Measurements from ENCODE around the gene CHSY1.

DNA sequence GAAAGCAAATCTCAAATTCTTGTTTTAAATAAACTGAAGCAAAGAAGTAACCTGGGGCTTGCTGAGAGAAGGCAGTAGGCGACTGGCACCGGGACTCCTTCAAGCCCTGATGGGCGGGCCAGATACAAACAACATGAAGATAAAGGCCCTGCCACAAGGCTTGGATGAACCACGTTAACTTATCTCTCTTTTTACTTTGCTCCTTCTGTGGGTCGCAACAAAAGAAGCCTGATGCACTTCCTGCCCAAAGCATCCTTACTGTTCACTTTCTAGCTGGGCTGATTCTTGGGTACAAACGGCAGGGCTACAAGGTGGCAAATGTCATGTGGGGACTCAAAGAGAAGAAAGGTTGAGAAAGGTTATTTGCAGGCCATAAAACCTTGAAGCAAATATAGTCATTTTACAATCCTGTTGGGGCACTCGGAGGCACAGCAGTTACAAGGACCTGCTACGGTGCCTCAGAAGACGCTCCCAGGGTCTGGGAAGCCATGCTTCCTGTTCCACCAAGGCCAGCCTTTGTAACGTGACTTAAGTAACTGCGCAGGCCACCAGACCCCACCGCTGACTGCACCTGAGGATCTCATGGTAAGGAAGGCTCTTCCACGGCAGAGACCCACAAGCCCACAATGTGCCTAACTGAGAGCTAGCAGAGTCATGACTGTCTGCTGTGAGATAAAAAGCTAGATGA is 71.1 kb downstream of the CHSY1 start:
- TF ChIP-seq, protein P1, sequence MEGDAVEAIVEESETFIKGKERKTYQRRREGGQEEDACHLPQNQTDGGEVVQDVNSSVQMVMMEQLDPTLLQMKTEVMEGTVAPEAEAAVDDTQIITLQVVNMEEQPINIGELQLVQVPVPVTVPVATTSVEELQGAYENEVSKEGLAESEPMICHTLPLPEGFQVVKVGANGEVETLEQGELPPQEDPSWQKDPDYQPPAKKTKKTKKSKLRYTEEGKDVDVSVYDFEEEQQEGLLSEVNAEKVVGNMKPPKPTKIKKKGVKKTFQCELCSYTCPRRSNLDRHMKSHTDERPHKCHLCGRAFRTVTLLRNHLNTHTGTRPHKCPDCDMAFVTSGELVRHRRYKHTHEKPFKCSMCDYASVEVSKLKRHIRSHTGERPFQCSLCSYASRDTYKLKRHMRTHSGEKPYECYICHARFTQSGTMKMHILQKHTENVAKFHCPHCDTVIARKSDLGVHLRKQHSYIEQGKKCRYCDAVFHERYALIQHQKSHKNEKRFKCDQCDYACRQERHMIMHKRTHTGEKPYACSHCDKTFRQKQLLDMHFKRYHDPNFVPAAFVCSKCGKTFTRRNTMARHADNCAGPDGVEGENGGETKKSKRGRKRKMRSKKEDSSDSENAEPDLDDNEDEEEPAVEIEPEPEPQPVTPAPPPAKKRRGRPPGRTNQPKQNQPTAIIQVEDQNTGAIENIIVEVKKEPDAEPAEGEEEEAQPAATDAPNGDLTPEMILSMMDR (conservative IDR thresholded peaks at IDR 0.05; ENCODE audit: low read length), result no peak
- TF ChIP-seq EZH2phosphoT487 (IDR thresholded peaks at IDR 0.05; ENCODE audit: borderline replicate concordance, low read depth, low read length), result no peak
